ENCODE data around the gene CCDC6.

DNA sequence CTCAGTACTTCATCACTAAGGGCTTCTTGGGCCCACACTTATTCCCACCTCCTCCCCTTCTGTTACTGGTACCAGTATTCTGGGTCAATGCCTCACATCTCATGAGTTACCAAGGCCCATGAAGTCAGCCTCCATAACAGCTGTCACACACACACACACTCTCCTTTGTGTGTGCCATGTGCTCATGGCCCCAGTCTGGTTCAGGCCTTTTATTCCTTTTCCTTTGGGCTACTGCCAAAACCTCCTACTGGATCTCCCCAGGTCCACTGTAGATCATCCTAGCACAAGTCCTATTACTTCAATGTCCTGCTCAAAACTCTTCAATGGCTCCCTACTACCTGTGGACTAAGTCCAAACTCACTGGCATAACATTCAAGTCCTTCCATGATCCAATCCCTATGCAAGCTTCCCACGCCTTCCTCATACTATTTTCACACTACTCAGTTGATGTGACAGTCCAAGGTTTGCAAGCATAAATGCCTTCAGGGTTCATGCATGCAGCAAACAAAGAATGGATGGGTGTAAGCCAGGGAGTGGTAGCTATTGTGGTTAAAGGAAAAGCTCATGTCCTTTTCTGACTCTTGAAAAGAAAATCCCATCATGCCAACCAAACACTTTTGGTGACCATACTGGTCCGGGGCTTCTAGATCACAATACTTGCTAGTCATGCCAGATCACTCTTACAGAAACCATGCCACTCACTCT is 68.1 kb downstream of the CCDC6 start:
- TF ChIP-seq, protein P1, sequence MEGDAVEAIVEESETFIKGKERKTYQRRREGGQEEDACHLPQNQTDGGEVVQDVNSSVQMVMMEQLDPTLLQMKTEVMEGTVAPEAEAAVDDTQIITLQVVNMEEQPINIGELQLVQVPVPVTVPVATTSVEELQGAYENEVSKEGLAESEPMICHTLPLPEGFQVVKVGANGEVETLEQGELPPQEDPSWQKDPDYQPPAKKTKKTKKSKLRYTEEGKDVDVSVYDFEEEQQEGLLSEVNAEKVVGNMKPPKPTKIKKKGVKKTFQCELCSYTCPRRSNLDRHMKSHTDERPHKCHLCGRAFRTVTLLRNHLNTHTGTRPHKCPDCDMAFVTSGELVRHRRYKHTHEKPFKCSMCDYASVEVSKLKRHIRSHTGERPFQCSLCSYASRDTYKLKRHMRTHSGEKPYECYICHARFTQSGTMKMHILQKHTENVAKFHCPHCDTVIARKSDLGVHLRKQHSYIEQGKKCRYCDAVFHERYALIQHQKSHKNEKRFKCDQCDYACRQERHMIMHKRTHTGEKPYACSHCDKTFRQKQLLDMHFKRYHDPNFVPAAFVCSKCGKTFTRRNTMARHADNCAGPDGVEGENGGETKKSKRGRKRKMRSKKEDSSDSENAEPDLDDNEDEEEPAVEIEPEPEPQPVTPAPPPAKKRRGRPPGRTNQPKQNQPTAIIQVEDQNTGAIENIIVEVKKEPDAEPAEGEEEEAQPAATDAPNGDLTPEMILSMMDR (IDR thresholded peaks at IDR 0.05; ENCODE audit: low read length), result no peak
- no peak for TF ChIP-seq EZH2 (IDR thresholded peaks at IDR 0.05; ENCODE audit: borderline replicate concordance, low read length)

Data from OCI-LY1 (cell line).